GM23248 (cell line): Measurements from ENCODE around the gene LRRC49.

ENCODE experiments used
- EZH2 ChIP-seq: fragments of 200-600 bp; sonication (generic); IDR thresholded peaks from 2 replicates; pipeline ENCODE4 v1.6.1; 2018; ENCODE audit warnings: antibody characterized with exemption, mild to moderate bottlenecking; ENCODE audit not compliant: insufficient read depth, poor library complexity, severe bottlenecking
- EZH2phosphoT487 ChIP-seq: fragments of 200-600 bp; sonication (generic); IDR thresholded peaks from 2 replicates; pipeline ENCODE4 v1.6.1; 2018; ENCODE audit warnings: antibody characterized with exemption, moderate library complexity, mild to moderate bottlenecking, low read depth; ENCODE audit not compliant: insufficient read depth

DNA sequence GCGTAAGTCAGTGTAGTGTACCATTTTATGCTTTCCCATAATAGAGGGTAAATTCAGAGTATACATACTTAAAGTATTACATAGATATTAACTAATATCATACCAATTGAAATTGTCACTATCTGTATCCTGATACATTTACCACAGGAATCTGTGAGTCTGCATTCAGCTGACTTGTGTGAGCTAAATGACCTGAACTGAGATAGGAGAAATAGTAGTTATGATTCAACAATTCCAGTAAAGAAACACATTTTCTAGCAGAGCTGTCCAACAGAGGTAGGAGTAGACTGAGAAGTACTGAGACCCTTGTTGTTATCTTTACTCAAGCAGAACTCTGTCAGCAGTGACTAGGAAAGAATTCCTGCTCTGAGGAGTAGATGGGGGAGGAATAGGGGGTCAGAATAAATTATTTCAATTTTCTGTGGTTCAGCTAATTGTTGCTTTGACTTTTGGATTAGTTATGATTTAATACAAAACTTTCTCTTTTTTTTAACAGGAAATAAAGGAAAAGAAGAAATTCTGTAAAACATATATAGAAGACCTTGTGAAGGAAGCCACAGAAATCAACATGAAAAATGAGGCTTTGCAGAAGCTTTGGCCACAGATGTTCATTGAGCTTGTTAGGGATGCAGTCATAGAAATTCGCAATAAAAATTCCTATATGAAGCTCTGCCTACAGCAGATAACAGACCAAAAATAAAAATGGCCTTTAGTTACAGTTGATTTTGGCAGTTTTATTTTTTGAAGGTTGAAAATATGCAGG is 156.5 kb downstream of the LRRC49 start:
- TF ChIP-seq EZH2phosphoT487 (no peak), EZH2 (no peak)
